Fibroblast of mammary gland (primary cell): Measurements from ENCODE around the gene UBQLN4.
"Not testable (repeated sequence)": the region's sequence is repeated elsewhere in the genome, so short reads cannot be mapped to it uniquely, and the experiment has no call there.

Source experiments
- DNase-seq: peaks from one replicate; pipeline ENCODE4 v3.0.0-alpha.2; 2010; ENCODE audit warnings: low read depth
- H3K4me3 ChIP-seq: 2 replicates; pipeline ENCODE4 v1.5.1; 2011; ENCODE audit warnings: low read depth, mild to moderate bottlenecking, low read length, moderate library complexity; ENCODE audit not compliant: control insufficient read depth
- TF ChIP-seq, protein P1 (sequence below): conservative IDR thresholded peaks from 2 replicates; pipeline ENCODE4 v1.5.1; 2011; ENCODE audit warnings: low read depth, low read length, inconsistent platforms; ENCODE audit not compliant: control insufficient read depth, insufficient read depth

The UBQLN4 gene

DNA sequence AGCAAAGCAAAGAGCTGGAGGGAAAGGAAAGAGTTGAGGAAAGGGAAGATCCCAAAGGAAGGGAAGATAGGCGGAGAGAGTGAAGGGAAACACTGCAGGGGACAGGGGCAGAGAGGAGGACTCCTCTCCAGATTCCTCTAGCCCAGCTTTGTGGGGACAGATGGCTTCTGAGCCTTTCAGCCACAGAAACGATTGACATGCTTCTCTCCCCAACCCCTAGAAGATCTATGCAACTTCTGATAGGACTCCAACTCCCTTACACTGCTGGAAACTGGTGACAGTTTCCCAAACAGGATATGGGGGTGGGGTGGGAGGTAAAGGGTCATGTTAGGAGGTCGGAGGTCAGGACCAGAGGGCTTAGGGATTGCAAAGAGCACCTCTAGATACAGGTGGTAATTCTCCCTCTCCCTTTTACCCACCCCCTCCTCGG lies 22.2 kb upstream of the UBQLN4 start:
- no peak overlapping the region for H3K4me3 ChIP-seq
- DNase-seq = no peak
- TF ChIP-seq, protein P1, sequence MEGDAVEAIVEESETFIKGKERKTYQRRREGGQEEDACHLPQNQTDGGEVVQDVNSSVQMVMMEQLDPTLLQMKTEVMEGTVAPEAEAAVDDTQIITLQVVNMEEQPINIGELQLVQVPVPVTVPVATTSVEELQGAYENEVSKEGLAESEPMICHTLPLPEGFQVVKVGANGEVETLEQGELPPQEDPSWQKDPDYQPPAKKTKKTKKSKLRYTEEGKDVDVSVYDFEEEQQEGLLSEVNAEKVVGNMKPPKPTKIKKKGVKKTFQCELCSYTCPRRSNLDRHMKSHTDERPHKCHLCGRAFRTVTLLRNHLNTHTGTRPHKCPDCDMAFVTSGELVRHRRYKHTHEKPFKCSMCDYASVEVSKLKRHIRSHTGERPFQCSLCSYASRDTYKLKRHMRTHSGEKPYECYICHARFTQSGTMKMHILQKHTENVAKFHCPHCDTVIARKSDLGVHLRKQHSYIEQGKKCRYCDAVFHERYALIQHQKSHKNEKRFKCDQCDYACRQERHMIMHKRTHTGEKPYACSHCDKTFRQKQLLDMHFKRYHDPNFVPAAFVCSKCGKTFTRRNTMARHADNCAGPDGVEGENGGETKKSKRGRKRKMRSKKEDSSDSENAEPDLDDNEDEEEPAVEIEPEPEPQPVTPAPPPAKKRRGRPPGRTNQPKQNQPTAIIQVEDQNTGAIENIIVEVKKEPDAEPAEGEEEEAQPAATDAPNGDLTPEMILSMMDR = no peak

DNA sequence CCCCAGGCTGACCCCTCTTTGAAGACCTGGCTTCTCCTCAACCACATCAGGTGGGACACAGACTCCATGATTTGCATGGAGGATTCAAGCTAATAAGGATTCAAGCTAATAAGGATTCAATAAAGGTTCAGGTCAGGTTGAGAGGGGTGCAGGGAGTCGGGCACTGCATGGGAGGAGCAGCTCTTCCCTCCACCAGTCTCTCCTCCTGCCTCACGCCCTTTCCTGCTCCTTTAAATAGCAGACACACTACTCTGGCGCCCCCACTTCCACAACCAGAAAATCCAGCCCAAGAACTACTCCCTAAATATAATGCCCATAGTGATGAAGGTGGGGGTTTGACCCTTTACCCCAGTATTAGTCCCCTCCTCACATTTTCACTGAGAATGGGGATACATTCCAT lies 21.6 kb upstream of the UBQLN4 start:
- H3K4me3 ChIP-seq = no peak overlapping the region
- DNase-seq = no peak
- TF ChIP-seq, protein P1 = no peak

DNA sequence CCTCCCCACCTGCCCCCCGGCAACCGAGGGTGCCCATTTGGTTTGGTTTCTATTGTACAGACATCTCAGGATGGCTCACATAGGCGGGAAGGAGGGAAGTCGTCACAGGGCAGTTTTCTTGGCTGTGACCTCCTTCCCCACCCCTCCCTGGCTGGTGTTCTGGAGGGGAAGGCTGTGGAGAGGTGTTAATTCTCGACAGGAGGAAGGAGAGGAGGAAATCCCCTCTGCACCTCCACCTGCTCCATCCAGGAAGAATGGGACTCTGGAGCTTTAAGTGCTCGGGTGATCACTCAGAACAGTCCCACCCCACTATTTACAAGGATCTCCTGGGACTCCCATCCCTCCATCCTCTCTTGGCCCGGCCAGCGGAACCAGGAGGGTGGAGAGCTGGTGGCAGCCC lies 21.1 kb upstream of the UBQLN4 start:
- no peak overlapping the region for H3K4me3 ChIP-seq
- TF ChIP-seq, protein P1 = no peak
- DNase-seq = no peak

DNA sequence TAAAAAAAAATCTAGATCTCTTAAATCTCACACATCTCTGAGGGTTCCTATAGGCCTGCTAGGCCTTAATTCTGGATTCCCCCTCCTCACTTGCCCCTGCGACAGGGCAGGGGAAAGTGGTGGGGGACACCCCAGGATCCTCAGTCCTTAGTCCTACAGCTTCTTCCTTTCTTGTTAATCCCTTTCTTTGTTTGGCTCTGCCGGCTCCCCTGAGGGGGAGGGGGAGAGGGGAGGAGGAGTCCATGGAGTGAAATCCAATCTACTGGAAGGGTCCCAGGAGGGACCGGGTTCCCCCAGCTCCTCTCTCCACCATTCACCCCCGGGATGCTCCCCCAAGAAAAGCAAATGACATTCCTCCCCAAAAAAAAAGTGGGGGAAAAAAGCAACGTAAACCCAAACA lies 20.1 kb upstream of the UBQLN4 start:
- TF ChIP-seq, protein P1 = no peak
- H3K4me3 ChIP-seq = no peak overlapping the region
- DNase-seq = no peak

DNA sequence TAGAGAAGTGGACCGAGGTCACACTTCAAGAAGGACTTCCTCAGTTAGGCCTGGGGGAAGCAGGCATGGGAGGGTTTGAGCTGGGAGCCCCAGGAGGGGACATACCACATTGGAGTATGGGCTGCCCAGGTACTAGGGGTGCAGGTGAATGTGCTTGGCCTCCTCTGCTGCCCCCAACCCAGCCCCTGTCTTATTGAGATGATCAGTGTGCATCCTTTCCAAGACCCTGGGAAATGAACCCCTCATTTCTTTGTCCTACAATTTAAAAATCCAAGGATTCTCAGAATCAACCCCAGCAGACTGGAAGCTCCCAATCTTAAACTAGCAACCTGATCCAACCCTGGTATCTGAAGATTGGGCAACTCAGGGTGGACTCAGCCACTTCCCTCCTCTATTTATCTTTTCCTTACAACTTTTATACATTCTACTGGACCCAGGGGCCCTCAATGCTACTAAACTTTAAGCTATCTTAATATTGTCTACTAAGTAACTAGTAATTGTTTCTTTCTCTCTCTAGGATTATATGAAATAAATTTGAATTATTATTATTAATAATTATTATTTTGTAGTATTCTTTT lies 19.6 kb upstream of the UBQLN4 start:
- DNase-seq = no peak
- TF ChIP-seq, protein P1 = no peak

DNA sequence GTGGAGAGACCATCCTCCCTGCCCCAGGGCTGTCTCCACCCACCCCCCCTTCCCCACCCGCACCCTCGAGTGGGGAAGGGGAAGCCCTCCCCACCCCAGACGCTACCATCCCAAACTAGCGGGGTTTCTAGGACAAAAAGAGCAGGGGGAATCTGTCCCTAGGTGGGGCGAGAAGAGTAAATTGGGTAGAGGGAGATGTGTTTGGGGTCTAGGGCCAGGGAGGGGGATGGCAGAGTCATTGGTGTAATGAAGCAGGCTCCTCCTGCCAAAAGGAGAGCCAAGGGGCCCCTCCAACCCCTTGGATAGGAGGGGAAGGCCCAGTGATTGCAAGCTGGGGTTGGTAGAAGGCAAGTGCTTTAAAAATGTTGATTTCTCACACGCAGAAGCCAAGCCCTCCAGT lies 18.7 kb upstream of the UBQLN4 start:
- TF ChIP-seq, protein P1 = no peak

More for the DNA sequence above, 19.6 kb upstream of the UBQLN4 start:
- H3K4me3 ChIP-seq = no peak overlapping the region

DNA sequence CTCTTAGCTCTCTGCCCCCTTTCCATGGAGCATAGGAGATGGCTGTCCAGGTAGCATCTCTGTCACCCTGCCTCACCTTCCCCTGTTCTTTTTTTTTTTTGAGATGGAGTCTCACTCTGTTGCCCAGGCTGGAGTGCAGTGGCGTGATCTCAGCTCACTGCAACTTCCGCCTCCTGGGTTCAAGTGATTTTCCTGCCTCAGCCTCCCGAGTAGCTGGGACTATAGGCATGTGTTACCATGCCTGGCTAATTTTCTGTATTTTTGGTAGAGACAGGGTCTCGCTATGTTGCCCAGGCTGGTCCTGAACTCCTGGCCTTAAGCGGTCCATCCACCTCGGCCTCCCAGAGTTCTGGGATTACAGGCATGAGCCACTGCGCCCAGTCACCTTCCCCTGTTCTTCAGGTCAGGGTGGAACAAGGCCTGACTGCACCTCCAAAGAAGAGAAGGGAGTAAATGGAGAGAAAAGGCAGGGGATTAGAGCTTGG lies 17.8 kb upstream of the UBQLN4 start:
- H3K4me3 ChIP-seq, DNase-seq: not testable (repeated sequence)

More for the DNA sequence above, 18.7 kb upstream of the UBQLN4 start:
- DNase-seq = no peak
- H3K4me3 ChIP-seq = no peak overlapping the region
